ENCODE data around the gene CAMK1D.

- TF ChIP-seq CTCF (tag by site-specific recombination; IDR thresholded peaks at IDR 0.05) (no peak), ZNF707 (tag by site-specific recombination; IDR thresholded peaks at IDR 0.05) (no peak), ZNF660 (tag by site-specific recombination; IDR thresholded peaks at IDR 0.05) (no peak), ZSCAN18 (tag by site-specific recombination; IDR thresholded peaks at IDR 0.05) (no peak), GLI4 (tag by site-specific recombination; IDR thresholded peaks at IDR 0.05) (no peak), SP3 (tag by site-specific recombination; IDR thresholded peaks at IDR 0.05) (no peak), BCL11A (tag by site-specific recombination; IDR thresholded peaks at IDR 0.05; ENCODE audit: low read depth) (no peak), ZNF239 (tag by site-specific recombination; IDR thresholded peaks at IDR 0.05) (no peak), REST (tag by site-specific recombination; IDR thresholded peaks at IDR 0.05) (no peak), ZNF223 (tag by site-specific recombination; IDR thresholded peaks at IDR 0.05) (no peak), IKZF3 (tag by site-specific recombination; IDR thresholded peaks at IDR 0.05) (no peak), ZNF777 (tag by site-specific recombination; IDR thresholded peaks at IDR 0.05; ENCODE audit: borderline replicate concordance) (no peak), ATF2 (tag by site-specific recombination; IDR thresholded peaks at IDR 0.05; ENCODE audit: low read depth) (no peak), ZNF292 (tag by site-specific recombination; IDR thresholded peaks at IDR 0.05; ENCODE audit: borderline replicate concordance, low read depth) (no peak)
Observed at GRCh38 chr10:12643279-12643678, 293.9 kb downstream of the CAMK1D start.

All from HEK293 (cell line).